Gastroesophageal sphincter (tissue), 3 donors: ENCODE data around the gene RNF111.

ENCODE experiments used
- EP300 ChIP-seq: sonication (generic); formaldehyde crosslinking; IDR thresholded peaks from one replicate; pipeline ENCODE4 v1.6.1; 2017; ENCODE audit warnings: antibody characterized with exemption, mild to moderate bottlenecking
- POLR2A ChIP-seq, 2 donors: fragments of 450-650 bp; IDR thresholded peaks; one replicate each; pipeline ENCODE4 v1.6.1; 2017; ENCODE audit warnings: antibody characterized with exemption in 2 of 2, mild to moderate bottlenecking in 2 of 2, moderate library complexity in 1 of 2
- POLR2AphosphoS5 ChIP-seq: sonication (generic); formaldehyde crosslinking; IDR thresholded peaks from one replicate; pipeline ENCODE4 v1.6.1; 2017; ENCODE audit warnings: antibody characterized with exemption
- TF ChIP-seq, protein P1 (sequence below), 4 experiments: fragments of 200-600 bp in 2 of 4; fragments of 450-650 bp in 2 of 4; sonication (generic) in 1 of 4; IDR thresholded peaks; one replicate each; pipeline ENCODE4 v1.5.1; 2017 to 2019; ENCODE audit warnings: antibody characterized with exemption in 4 of 4, mild to moderate bottlenecking in 2 of 4, moderate library complexity in 2 of 4

DNA sequence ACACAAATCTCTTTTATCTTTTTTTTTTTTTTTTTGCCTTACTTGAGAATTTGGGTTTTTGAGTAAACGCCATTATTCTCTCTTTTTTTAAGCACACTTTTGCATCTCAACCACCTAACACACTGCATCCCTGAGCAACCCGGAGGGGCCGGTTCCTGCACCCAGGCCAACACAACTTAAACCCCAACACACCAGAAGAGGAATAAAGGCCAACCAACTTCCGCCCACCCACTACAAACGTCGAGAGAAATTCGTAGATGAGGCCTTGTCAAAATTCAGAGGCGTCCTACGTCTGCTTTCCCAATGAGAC, 117.1 kb downstream of the RNF111 start:
- TF ChIP-seq, protein P1, sequence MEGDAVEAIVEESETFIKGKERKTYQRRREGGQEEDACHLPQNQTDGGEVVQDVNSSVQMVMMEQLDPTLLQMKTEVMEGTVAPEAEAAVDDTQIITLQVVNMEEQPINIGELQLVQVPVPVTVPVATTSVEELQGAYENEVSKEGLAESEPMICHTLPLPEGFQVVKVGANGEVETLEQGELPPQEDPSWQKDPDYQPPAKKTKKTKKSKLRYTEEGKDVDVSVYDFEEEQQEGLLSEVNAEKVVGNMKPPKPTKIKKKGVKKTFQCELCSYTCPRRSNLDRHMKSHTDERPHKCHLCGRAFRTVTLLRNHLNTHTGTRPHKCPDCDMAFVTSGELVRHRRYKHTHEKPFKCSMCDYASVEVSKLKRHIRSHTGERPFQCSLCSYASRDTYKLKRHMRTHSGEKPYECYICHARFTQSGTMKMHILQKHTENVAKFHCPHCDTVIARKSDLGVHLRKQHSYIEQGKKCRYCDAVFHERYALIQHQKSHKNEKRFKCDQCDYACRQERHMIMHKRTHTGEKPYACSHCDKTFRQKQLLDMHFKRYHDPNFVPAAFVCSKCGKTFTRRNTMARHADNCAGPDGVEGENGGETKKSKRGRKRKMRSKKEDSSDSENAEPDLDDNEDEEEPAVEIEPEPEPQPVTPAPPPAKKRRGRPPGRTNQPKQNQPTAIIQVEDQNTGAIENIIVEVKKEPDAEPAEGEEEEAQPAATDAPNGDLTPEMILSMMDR (IDR thresholded peaks at IDR 0.05) = no peak
- TF ChIP-seq EP300 (no peak), POLR2A (IDR thresholded peaks at IDR 0.05) (no peak), POLR2AphosphoS5 (no peak)
